Right cardiac atrium (tissue), 5 donors: ENCODE measurements around the gene TMEM95. TPM values are rescaled to one million over a fixed set of nuclear protein-coding genes. Genes with fewer than 3 reads are reported as not detected.

Experiments
- ATAC-seq, 2 donors: fragments of 200-7000 bp; cut with Tn5 transposase; one replicate each; pipeline versions ENCODE4 v1.8.0 to v1.9.1; 2020; ENCODE audit warnings: moderate library complexity in 2 of 2, mild to moderate bottlenecking in 1 of 2
- DNase-seq, 3 donors: peaks; one replicate each; pipeline ENCODE4 v3.0.0-alpha.2; 2020
- H3K27ac ChIP-seq: one replicate; pipeline ENCODE4 v1.5.1; 2013; ENCODE audit warnings: mild to moderate bottlenecking, low read length, control low read depth, moderate library complexity
- H3K27me3 ChIP-seq: one replicate; pipeline ENCODE4 v1.6.1; 2013; ENCODE audit not compliant: control insufficient read depth, insufficient read depth
- H3K4me1 ChIP-seq: one replicate; pipeline ENCODE4 v1.6.1; 2013; ENCODE audit warnings: low read length; ENCODE audit not compliant: control insufficient read depth, insufficient read depth
- H3K4me3 ChIP-seq: one replicate; pipeline ENCODE4 v1.5.1; 2013; ENCODE audit warnings: low read length, control low read depth
- H3K9me3 ChIP-seq: one replicate; pipeline ENCODE4 v1.6.1; 2013; ENCODE audit warnings: low read length; ENCODE audit not compliant: control insufficient read depth
- WGBS: extraction: QIAGEN DNeasy Blood & Tissue Kit; methylation state at CpG from one replicate; pipeline ENCODE4 v1.1.7; 2013; 5-methylcytosine and 5-hydroxymethylcytosine counted together
- intact Hi-C, 4 donors: fragments of 100-400 bp; cut with DNase I; formaldehyde crosslinking; loops; one replicate each; pipeline versions ENCODE4 v1.11.0 to v1.14.0; 2022 to 2023
- polyA plus RNA-seq: library from polyadenylated mRNA; stranded (reverse); fragments of 200-250 nt; gene quantifications from one replicate; pipeline ENCODE4 v1.2.3, GENCODE V29; 2013
- total RNA-seq, 4 donors: library from RNA; stranded (reverse); fragmentation: NEBNext Ultra II Directional; extraction: Animal tissue kit (Norgen Biotek cat#: 25700); gene quantifications; one replicate each; pipeline ENCODE4 v1.2.1, GENCODE V29; 2021
- donor health status: healthy with polysubstance abuse.
- donor health status: DM: no; HTN: yes; CAD: no.
- donor health status: DM: no; HTN: no; CAD: no.
- donor health status: DM: no; HTN: yes; CAD: no; lungs with severe emphysema.
- donor health status: DM: yes; HTN: yes; CAD: no.

TMEM95 gene
- total and polyA plus RNA-seq, 5 donors, result not detected

GRCh38 chr17:7380855-7381683, 26.1 kb downstream of the TMEM95 start, which contains the start of gene TNK1:
TNK1 (plus strand) TSS chr17:7381089; CDS start chr17:7382927, 1,838 bp downstream.
- Histone ChIP-seq H3K27ac (no peak within 1 kb of the TSS), H3K27me3 (no peaks in the 10 kb centered on the region), H3K4me3 (peak within 1 kb of the TSS; percentile 45), H3K9me3 (no peaks in the 10 kb centered on the region), H3K4me1 (peaks cover 3% of the 10 kb centered on the region)
- 3% methylated on average over 51 of the region's 52 CpGs for WGBS
- peak; percentile 53 to 58 for ATAC-seq
- intact Hi-C loops, result no loop called here
- DNase-seq, result peak; percentile 59 to 81 (median 79)

- intact Hi-C loops, result no loop called here
- no peak overlapping the region for H3K27ac ChIP-seq
- peaks cover 3% of the 10 kb centered on the region for H3K4me1 ChIP-seq
- H3K27me3 ChIP-seq, result no peaks in the 10 kb centered on the region
- no peaks in the 10 kb centered on the region for H3K9me3 ChIP-seq
- no peak overlapping the region for H3K4me3 ChIP-seq
- no peak for ATAC-seq
- DNase-seq, result no peak
- WGBS, result 88% methylated on average over 10 of the region's 10 CpGs
These were observed 27.9 kb downstream of the TMEM95 start for GRCh38 chr17:7382901-7383300.

- WGBS, result 74% methylated on average over 11 of the region's 11 CpGs
- ATAC-seq (peak; percentile 1 to 2), DNase-seq (no peak)
- Histone ChIP-seq H3K27ac (no peak overlapping the region), H3K9me3 (no peaks in the 10 kb centered on the region), H3K4me3 (no peak overlapping the region), H3K27me3 (no peaks in the 10 kb centered on the region), H3K4me1 (peaks cover 3% of the 10 kb centered on the region)
- intact Hi-C loops, result no loop called here
These were observed 28.4 kb downstream of the TMEM95 start for GRCh38 chr17:7383371-7383741.

GRCh38 chr17:7383742-7384488, 29.0 kb downstream of the TMEM95 start:
- Histone ChIP-seq H3K4me1 (peaks cover 3% of the 10 kb centered on the region), H3K4me3 (peak overlapping the region; percentile 16), H3K27me3 (no peaks in the 10 kb centered on the region), H3K9me3 (no peaks in the 10 kb centered on the region), H3K27ac (no peak overlapping the region)
- intact Hi-C loops, result no loop called here
- ATAC-seq (peak; percentile 77 to 81), DNase-seq (peak; percentile 61 to 82 (median 81))
- WGBS, result 6% methylated on average over 65 of the region's 65 CpGs

- WGBS, result 41% methylated on average over 23 of the region's 23 CpGs
- Histone ChIP-seq H3K9me3 (no peaks in the 10 kb centered on the region), H3K27me3 (no peaks in the 10 kb centered on the region), H3K4me3 (peak overlapping the region; percentile 16), H3K4me1 (peaks cover 3% of the 10 kb centered on the region), H3K27ac (no peak overlapping the region)
- intact Hi-C loops, result no loop called here
- DNase-seq (no peak), ATAC-seq (peak in 1 of 2 donors; percentile 1)
These were observed 29.6 kb downstream of the TMEM95 start for GRCh38 chr17:7384489-7385081.

- intact Hi-C loops, result no loop called here
- Histone ChIP-seq H3K27ac (no peak overlapping the region), H3K4me3 (no peak overlapping the region), H3K27me3 (no peaks in the 10 kb centered on the region), H3K4me1 (no peaks in the 10 kb centered on the region), H3K9me3 (no peaks in the 10 kb centered on the region)
- ATAC-seq (no peak), DNase-seq (peak in 1 of 3 donors; percentile 34)
- WGBS, result 96% methylated on average over 10 of the region's 10 CpGs
These were observed 33.9 kb downstream of the TMEM95 start for GRCh38 chr17:7388856-7389255.

- Histone ChIP-seq H3K4me3 (no peak overlapping the region), H3K27ac (no peak overlapping the region), H3K27me3 (no peaks in the 10 kb centered on the region), H3K4me1 (no peaks in the 10 kb centered on the region), H3K9me3 (no peaks in the 10 kb centered on the region)
- intact Hi-C loops, result loop anchor here in 1 of 4 donors (5.0 kb wide), 1 partner anchor 97 kb away; no protein-coding TSS in a partner anchor
- DNase-seq, result peak in 1 of 3 donors; percentile 44
- ATAC-seq, result no peak
- 85% methylated on average over 19 of the region's 19 CpGs for WGBS
These were observed 35.3 kb downstream of the TMEM95 start for GRCh38 chr17:7389924-7390910.

- Histone ChIP-seq H3K27me3 (no peaks in the 10 kb centered on the region), H3K4me3 (no peak overlapping the region), H3K4me1 (no peaks in the 10 kb centered on the region), H3K9me3 (no peaks in the 10 kb centered on the region), H3K27ac (no peak overlapping the region)
- intact Hi-C loops, result loop anchor here in 1 of 4 donors (5.0 kb wide), 1 partner anchor 96 kb away; no protein-coding TSS in a partner anchor
- WGBS, result 50% methylated on average over 2 of the region's 2 CpGs
- DNase-seq (peak in 1 of 3 donors; percentile 6), ATAC-seq (no peak)
These were observed 36.4 kb downstream of the TMEM95 start for GRCh38 chr17:7391307-7391706.

- Histone ChIP-seq H3K4me3 (peak overlapping the region; percentile 92), H3K4me1 (no peaks in the 10 kb centered on the region), H3K27ac (no peak overlapping the region), H3K27me3 (no peaks in the 10 kb centered on the region), H3K9me3 (no peaks in the 10 kb centered on the region)
- DNase-seq (peak in 1 of 3 donors; percentile 52), ATAC-seq (no peak)
- 74% methylated on average over 42 of the region's 42 CpGs for WGBS
- intact Hi-C loops, result loop anchor here in 1 of 4 donors (5.0 kb wide), 1 partner anchor 94 kb away; no protein-coding TSS in a partner anchor
These were observed 38.0 kb downstream of the TMEM95 start for GRCh38 chr17:7392696-7393612.
